HepG2 (cell line): ENCODE data around the gene SETD1B. TPM values are rescaled to one million over a fixed set of nuclear protein-coding genes. Genes with fewer than 3 reads are reported as not detected.

Source experiments
- CREM ChIP-seq, 2 experiments: sonication (generic) in 1 of 2; formaldehyde crosslinking in 1 of 2; IDR thresholded peaks; 2 replicates each; pipeline versions ENCODE4 v1.4.0 to v1.6.1; 2016 to 2020; ENCODE audit warnings: antibody characterized with exemption in 1 of 2, mild to moderate bottlenecking in 1 of 2, missing genetic modification reagents in 1 of 2
- ELF3 ChIP-seq: IDR thresholded peaks from 2 replicates; pipeline ENCODE4 v1.6.1; 2016; ENCODE audit warnings: missing genetic modification reagents, missing compliant biosample characterization
- ETS1 ChIP-seq: sonication (generic); formaldehyde crosslinking; IDR thresholded peaks from 2 replicates; pipeline ENCODE4 v1.4.0; 2020; ENCODE audit warnings: missing genetic modification reagents
- FOXC1 ChIP-seq: sonication (generic); formaldehyde crosslinking; IDR thresholded peaks from 2 replicates; pipeline ENCODE4 v1.8.0; 2022; ENCODE audit warnings: mild to moderate bottlenecking, missing genetic modification reagents, borderline replicate concordance
- HES4 ChIP-seq: sonication (generic); formaldehyde crosslinking; IDR thresholded peaks from 2 replicates; pipeline ENCODE4 v1.9.0; 2021; ENCODE audit warnings: mild to moderate bottlenecking, missing genetic modification reagents, borderline replicate concordance
- HIC2 ChIP-seq: sonication (generic); formaldehyde crosslinking; IDR thresholded peaks from 2 replicates; pipeline ENCODE4 v1.9.0; 2022; ENCODE audit warnings: low read depth, missing genetic modification reagents
- NCOR1 ChIP-seq: fragments of 200-600 bp; sonication (generic); IDR thresholded peaks from 2 replicates; pipeline ENCODE4 v1.7.0; 2017; ENCODE audit warnings: antibody characterized with exemption, low read length, borderline replicate concordance
- NFE2 ChIP-seq: sonication (generic); formaldehyde crosslinking; IDR thresholded peaks from 2 replicates; pipeline ENCODE4 v1.4.0; 2020; ENCODE audit warnings: missing genetic modification reagents
- NFIC ChIP-seq: IDR thresholded peaks from 2 replicates; pipeline ENCODE4 v1.6.1; 2012; ENCODE audit warnings: mild to moderate bottlenecking, low read length, inconsistent platforms
- NR2C2 ChIP-seq: sonication (generic); formaldehyde crosslinking; IDR thresholded peaks from 2 replicates; pipeline ENCODE4 v1.4.0; 2020; ENCODE audit warnings: missing genetic modification reagents, mild to moderate bottlenecking, moderate library complexity, borderline replicate concordance
- RCOR2 ChIP-seq: IDR thresholded peaks from 2 replicates; pipeline ENCODE4 v1.6.1; 2016; ENCODE audit warnings: missing biosample characterization, missing genetic modification reagents
- RFX3 ChIP-seq: IDR thresholded peaks from 2 replicates; pipeline ENCODE4 v1.6.1; 2016; ENCODE audit warnings: missing biosample characterization, missing genetic modification reagents
- THAP9 ChIP-seq: sonication (generic); formaldehyde crosslinking; IDR thresholded peaks from 2 replicates; pipeline ENCODE4; 2020; ENCODE audit warnings: missing genetic modification reagents, mild to moderate bottlenecking, borderline replicate concordance
- TRAFD1 ChIP-seq: sonication (generic); formaldehyde crosslinking; IDR thresholded peaks from 2 replicates; pipeline ENCODE4 v1.5.1; 2020; ENCODE audit warnings: missing genetic modification reagents, mild to moderate bottlenecking, borderline replicate concordance
- ZBTB7A ChIP-seq: sonication (generic); formaldehyde crosslinking; IDR thresholded peaks from 2 replicates; pipeline ENCODE4 v1.8.0; 2022; ENCODE audit warnings: mild to moderate bottlenecking, missing genetic modification reagents
- ZMYM4 ChIP-seq: sonication (generic); formaldehyde crosslinking; IDR thresholded peaks from 2 replicates; pipeline ENCODE4 v1.8.1; 2023; ENCODE audit warnings: mild to moderate bottlenecking, missing genetic modification reagents
- ZNF232 ChIP-seq: sonication (generic); formaldehyde crosslinking; IDR thresholded peaks from 2 replicates; pipeline ENCODE4 v1.4.0; 2020; ENCODE audit warnings: missing genetic modification reagents, borderline replicate concordance
- ZNF263 ChIP-seq: sonication (generic); formaldehyde crosslinking; IDR thresholded peaks from 2 replicates; pipeline ENCODE4 v1.4.0; 2020; ENCODE audit warnings: missing genetic modification reagents
- ZNF331 ChIP-seq: sonication (generic); formaldehyde crosslinking; IDR thresholded peaks from 2 replicates; pipeline ENCODE4 v1.4.0; 2020; ENCODE audit warnings: missing genetic modification reagents
- ZNF34 ChIP-seq: sonication (generic); formaldehyde crosslinking; IDR thresholded peaks from 2 replicates; pipeline ENCODE4 v1.4.0; 2020; ENCODE audit warnings: mild to moderate bottlenecking, missing genetic modification reagents, borderline replicate concordance
- ZNF629 ChIP-seq: sonication (generic); formaldehyde crosslinking; conservative IDR thresholded peaks from 2 replicates; pipeline ENCODE4 v1.5.0; 2020; ENCODE audit warnings: missing genetic modification reagents
- ZNF670 ChIP-seq: sonication (generic); formaldehyde crosslinking; IDR thresholded peaks from 2 replicates; pipeline ENCODE4 v1.8.0; 2022; ENCODE audit warnings: mild to moderate bottlenecking, missing genetic modification reagents, borderline replicate concordance
- polyA plus RNA-seq, 8 experiments: library from polyadenylated mRNA; depleted of rRNA in 3 of 8; stranded (reverse) in 7 of 8; unstranded in 1 of 8; fragments of >200 nt; fragmentation: Illumina TruSeq in 4 of 8; extraction: Trizol in 4 of 8; gene quantifications; 2 replicates each; pipeline versions ENCODE4 v1.2.1 to v1.2.3, GENCODE V29; 2011 to 2016; ENCODE audit warnings: low read depth in 4 of 8, missing spikeins in 1 of 8, mixed read lengths in 1 of 8; ENCODE audit not compliant: insufficient read depth in 1 of 8
- total RNA-seq, 5 experiments: library from RNA; depleted of rRNA; stranded (reverse); fragments of >200 nt; fragmentation: Illumina TruSeq; extraction: Trizol; gene quantifications; 2 replicates each; pipeline ENCODE4 v1.2.3, GENCODE V29; 2016; ENCODE audit warnings: low read depth in 1 of 5

Gene SETD1B
- total and polyA plus RNA-seq, 2 of the 13 experiments (the other 11 are each of a cell fraction or from before 2014, with no cell fraction given) = 1.1 to 1.4 TPM

- TF ChIP-seq NCOR1 (no peak), ETS1 (CRISPR knock-in tag) (no peak), NFE2 (CRISPR knock-in tag) (no peak), CREM (IDR thresholded peaks at IDR 0.05) (no peak), CREM (CRISPR knock-in tag; IDR thresholded peaks at IDR 0.05) (no peak), NR2C2 (CRISPR knock-in tag) (no peak), ZNF232 (CRISPR knock-in tag) (no peak), RFX3 (CRISPR knock-in tag) (no peak), ZNF670 (CRISPR knock-in tag) (no peak), ZNF629 (CRISPR knock-in tag) (peak; percentile 97), ZMYM4 (no peak), HES4 (no peak), ZNF331 (no peak), THAP9 (CRISPR knock-in tag) (no peak), FOXC1 (CRISPR knock-in tag) (no peak), RCOR2 (peak; percentile 81), ELF3 (CRISPR knock-in tag) (no peak), NFIC (no peak), ZBTB7A (CRISPR knock-in tag) (no peak), ZNF263 (no peak), TRAFD1 (CRISPR knock-in tag) (no peak), ZNF34 (CRISPR knock-in tag) (no peak), HIC2 (0 out of 2 replicates have a peak, but pooled peaks have one; percentile 23)
Measured at GRCh38 chr12:121787063-121788025, 16.5 kb upstream of the SETD1B start (continued).
